H9 (cell line): Measurements from ENCODE around the gene LYRM2. TPM values are rescaled to one million over a fixed set of nuclear protein-coding genes. Genes with fewer than 3 reads are reported as not detected.

Source experiments
- DNase-seq: peaks from one replicate; pipeline ENCODE4 v3.0.0-alpha.2; 2017
- H2AFZ ChIP-seq: one replicate; pipeline ENCODE4 v1.6.1; 2013; ENCODE audit warnings: mild to moderate bottlenecking, low read length, control low read depth, moderate library complexity
- H2AK5ac ChIP-seq: 2 replicates; pipeline ENCODE4 v1.6.1; 2013; ENCODE audit warnings: low read length, control low read depth, mixed read lengths; ENCODE audit not compliant: insufficient read length
- H2BK120ac ChIP-seq: one replicate; pipeline ENCODE4 v1.6.1; 2013; ENCODE audit warnings: low read depth, mild to moderate bottlenecking, low read length, control low read depth, inconsistent platforms; ENCODE audit not compliant: poor library complexity, severe bottlenecking
- H2BK12ac ChIP-seq: 2 replicates; pipeline ENCODE4 v1.6.1; 2013; ENCODE audit warnings: low read length, control low read depth, mixed read lengths, low read depth; ENCODE audit not compliant: insufficient read length
- H2BK15ac ChIP-seq: 2 replicates; pipeline ENCODE4 v1.6.1; 2013; ENCODE audit warnings: low read depth, low read length, control low read depth
- H2BK20ac ChIP-seq: one replicate; pipeline ENCODE4 v1.6.1; 2013; ENCODE audit warnings: low read depth, mild to moderate bottlenecking, low read length, control low read depth, inconsistent platforms; ENCODE audit not compliant: poor library complexity, severe bottlenecking
- H2BK5ac ChIP-seq: 2 replicates; pipeline ENCODE4 v1.6.1; 2013; ENCODE audit warnings: low read length, control low read depth, mixed read lengths; ENCODE audit not compliant: insufficient read length
- H3K14ac ChIP-seq: 2 replicates; pipeline ENCODE4 v1.6.1; 2013; ENCODE audit warnings: low read length, control low read depth; ENCODE audit not compliant: insufficient read depth
- H3K18ac ChIP-seq: 2 replicates; pipeline ENCODE4 v1.6.1; 2013; ENCODE audit warnings: low read depth, mild to moderate bottlenecking, mixed read lengths, low read length, control low read depth; ENCODE audit not compliant: insufficient read length
- H3K23ac ChIP-seq: 2 replicates; pipeline ENCODE4 v1.6.1; 2013; ENCODE audit warnings: low read length, control low read depth, mixed read lengths, low read depth; ENCODE audit not compliant: insufficient read length
- H3K23me2 ChIP-seq: 2 replicates; pipeline ENCODE4 v1.6.1; 2013; ENCODE audit warnings: low read depth, mild to moderate bottlenecking, mixed read lengths, low read length, control low read depth; ENCODE audit not compliant: insufficient read length, poor library complexity, severe bottlenecking
- H3K27ac ChIP-seq: 2 replicates; pipeline ENCODE4 v1.5.1; 2013; ENCODE audit warnings: low read length, control low read depth, mixed read lengths, low read depth; ENCODE audit not compliant: insufficient read length
- H3K27me3 ChIP-seq: 2 replicates; pipeline ENCODE4 v1.6.1; 2013; ENCODE audit warnings: low read length, control low read depth, inconsistent platforms; ENCODE audit not compliant: insufficient read depth
- H3K4ac ChIP-seq: 2 replicates; pipeline ENCODE4 v1.6.1; 2013; ENCODE audit warnings: low read depth, mild to moderate bottlenecking, control low read depth, inconsistent platforms, low read length, moderate library complexity
- H3K4me1 ChIP-seq: 2 replicates; pipeline ENCODE4 v1.6.1; 2013; ENCODE audit warnings: low read length, control low read depth, inconsistent platforms; ENCODE audit not compliant: insufficient read depth
- H3K4me2 ChIP-seq: 2 replicates; pipeline ENCODE4 v1.6.1; 2013; ENCODE audit warnings: low read length, control low read depth, mixed read lengths; ENCODE audit not compliant: insufficient read length, insufficient read depth
- H3K56ac ChIP-seq: 2 replicates; pipeline ENCODE4 v1.6.1; 2013; ENCODE audit warnings: low read depth, mild to moderate bottlenecking, mixed read lengths, low read length, control low read depth; ENCODE audit not compliant: insufficient read length
- H3K79me1 ChIP-seq: 2 replicates; pipeline ENCODE4 v1.6.1; 2013; ENCODE audit warnings: low read depth, mild to moderate bottlenecking, moderate library complexity, low read length, control low read depth, inconsistent platforms; ENCODE audit not compliant: insufficient read depth, poor library complexity, severe bottlenecking
- H3K79me2 ChIP-seq: 2 replicates; pipeline ENCODE4 v1.6.1; 2013; ENCODE audit warnings: low read length, control low read depth, inconsistent platforms; ENCODE audit not compliant: insufficient read depth
- H3K9ac ChIP-seq: 2 replicates; pipeline ENCODE4 v1.6.1; 2013; ENCODE audit warnings: low read length, control low read depth, mixed read lengths; ENCODE audit not compliant: insufficient read length; ENCODE audit errors: extremely low read depth
- H3K9me3 ChIP-seq: one replicate; pipeline ENCODE4 v1.6.1; 2013; ENCODE audit warnings: low read depth, low read length, inconsistent platforms; ENCODE audit not compliant: control insufficient read depth
- H3T11ph ChIP-seq: one replicate; pipeline ENCODE4 v1.6.1; 2013; ENCODE audit warnings: mild to moderate bottlenecking, low read length, control low read depth, inconsistent platforms
- H4K20me1 ChIP-seq: one replicate; pipeline ENCODE4 v1.6.1; 2013; ENCODE audit not compliant: control insufficient read depth, insufficient read length, insufficient read depth
- H4K5ac ChIP-seq: 2 replicates; pipeline ENCODE4 v1.6.1; 2013; ENCODE audit warnings: low read depth, mild to moderate bottlenecking, mixed read lengths, low read length, control low read depth; ENCODE audit not compliant: insufficient read length
- H4K8ac ChIP-seq: replicated peaks from 2 replicates; pipeline ENCODE4 v1.6.1; 2013; ENCODE audit warnings: low read length, control low read depth, mixed read lengths, low read depth; ENCODE audit not compliant: insufficient read length
- H4K91ac ChIP-seq: 2 replicates; pipeline ENCODE4 v1.6.1; 2013; ENCODE audit warnings: low read depth, mild to moderate bottlenecking, moderate library complexity, mixed read lengths, low read length, control low read depth; ENCODE audit not compliant: insufficient read length
- H3K27ac Mint-ChIP-seq, 3 experiments: 2 replicates in 2 of 3; 3 replicates in 1 of 3; pipeline ENCODE4 v1.8.0; 2020 to 2021; ENCODE audit warnings: mixed read lengths in 3 of 3, mild to moderate bottlenecking in 1 of 3, moderate library complexity in 1 of 3
- H3K27me3 Mint-ChIP-seq: 2 replicates; pipeline ENCODE4 v1.8.0; 2021; ENCODE audit warnings: low read depth, mild to moderate bottlenecking, moderate library complexity, mixed read lengths
- H3K36me3 Mint-ChIP-seq, 3 experiments: 2 replicates in 2 of 3; 3 replicates in 1 of 3; pipeline ENCODE4 v1.8.0; 2020 to 2021; ENCODE audit warnings: low read depth in 3 of 3, mixed read lengths in 3 of 3; ENCODE audit not compliant: insufficient read depth in 1 of 3
- H3K4me1 Mint-ChIP-seq, 2 experiments: 2 replicates each; pipeline ENCODE4 v1.8.0; 2020; ENCODE audit warnings: mixed read lengths in 2 of 2
- H3K4me3 Mint-ChIP-seq, 2 experiments: 2 replicates in 1 of 2; 3 replicates in 1 of 2; pipeline ENCODE4 v1.8.0; 2020 to 2021; ENCODE audit warnings: mild to moderate bottlenecking in 2 of 2, mixed read lengths in 2 of 2, moderate library complexity in 1 of 2
- H3K9me3 Mint-ChIP-seq, 2 experiments: 2 replicates in 1 of 2; 3 replicates in 1 of 2; pipeline ENCODE4 v1.8.0; 2020; ENCODE audit warnings: mild to moderate bottlenecking in 2 of 2, mixed read lengths in 2 of 2, moderate library complexity in 1 of 2
- CTCF ChIP-seq: fragments of 200-600 bp; sonication (generic); conservative IDR thresholded peaks from 3 replicates; pipeline ENCODE4 v1.8.0; 2021; ENCODE audit warnings: antibody characterized with exemption, mild to moderate bottlenecking
- WGBS: extraction: QIAGEN DNeasy Blood & Tissue Kit; methylation state at CpG from one replicate; pipeline ENCODE4 v1.1.7; 2013; ENCODE audit warnings: missing lambda C conversion rate, low lambda C conversion rate, mixed read lengths; ENCODE audit not compliant: insufficient read length; ENCODE audit errors: extremely low coverage; 5-methylcytosine and 5-hydroxymethylcytosine counted together
- total RNA-seq: library from RNA; stranded (reverse); gene quantifications from 2 replicates; pipeline ENCODE4 v1.2.1, GENCODE V29; 2021

LYRM2 gene
- total RNA-seq, 1 experiment from 2014 or later: 29.8 TPM

DNA sequence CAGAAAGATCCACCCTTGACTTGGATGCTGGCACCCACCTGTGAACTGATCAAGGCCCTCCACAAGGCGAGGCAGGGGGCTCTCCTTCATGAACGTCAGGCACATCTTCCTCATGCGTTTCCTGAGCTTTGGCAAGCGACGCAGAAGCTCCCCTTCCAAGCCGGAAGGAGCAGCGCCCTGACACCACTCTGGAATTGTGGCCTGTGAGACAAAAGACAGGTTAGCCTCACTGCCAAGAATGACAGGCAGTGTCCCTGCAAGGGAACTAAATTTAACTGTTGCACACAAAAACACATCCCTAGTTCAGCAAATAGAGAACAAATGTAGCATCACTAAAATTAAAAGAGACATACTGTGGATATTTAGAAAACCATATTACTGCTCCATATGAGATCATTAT is 42.0 kb upstream of the LYRM2 start:
- no peak overlapping the region for H2BK12ac ChIP-seq
- H3K79me2 ChIP-seq: no peaks in the 10 kb centered on the region
- no peak overlapping the region for H2AK5ac ChIP-seq
- H3K9ac ChIP-seq: no peak overlapping the region
- no peak overlapping the region for H2BK20ac ChIP-seq
- no peak overlapping the region for H3K23ac ChIP-seq
- H3K18ac ChIP-seq: no peak overlapping the region
- WGBS: no CpG with 5 or more reads among the region's 7 CpGs
- H2BK120ac ChIP-seq: no peak overlapping the region
- Mint-ChIP-seq H3K9me3 (no peaks in the 10 kb centered on the region), H3K4me1 (peaks cover 35 to 36% of the 10 kb centered on the region in 2 experiments), H3K27ac (peak overlapping the region; percentile 68 to 98 (median 73); a peak in 6 of 7 replicates), H3K27me3 (no peaks in the 10 kb centered on the region), H3K36me3 (peaks cover 75 to 93% (median 78%) of the 10 kb centered on the region in 3 experiments), H3K4me3 (no peak overlapping the region)
- no peak overlapping the region for H4K8ac ChIP-seq
- no peaks in the 10 kb centered on the region for H3K9me3 ChIP-seq
- no peaks in the 10 kb centered on the region for H3K79me1 ChIP-seq
- H3K23me2 ChIP-seq: no peaks in the 10 kb centered on the region
- no peak for DNase-seq
- H3K56ac ChIP-seq: no peak overlapping the region
- H4K20me1 ChIP-seq: no peaks in the 10 kb centered on the region
- no peak overlapping the region for H4K91ac ChIP-seq
- H3K27ac ChIP-seq: no peak overlapping the region
- no peak overlapping the region for H3K14ac ChIP-seq
- peaks cover 13% of the 10 kb centered on the region for H3K4me1 ChIP-seq
- no peak for TF ChIP-seq CTCF
- H3K27me3 ChIP-seq: no peaks in the 10 kb centered on the region
- no peak overlapping the region for H3K4me2 ChIP-seq
- no peak overlapping the region for H2BK5ac ChIP-seq
- no peak overlapping the region for H2AFZ ChIP-seq
- no peak overlapping the region for H4K5ac ChIP-seq
- H2BK15ac ChIP-seq: no peak overlapping the region
- no peak overlapping the region for H3K4ac ChIP-seq
- H3T11ph ChIP-seq: no peak overlapping the region
